Fibroblast of skin of right biceps (primary cell): Measurements from ENCODE around the gene AP4S1.
A peak's percentile ranks its signal among the peaks of the same experiment; 100 is the strongest.
"Not testable (repeated sequence)": the region's sequence is repeated elsewhere in the genome, so short reads cannot be mapped to it uniquely, and the experiment has no call there.

Experiments
- DNase-seq: peaks from one replicate; pipeline ENCODE4 v3.0.0-alpha.2; 2013

AP4S1 gene

GRCh38 chr14:31025367-31026076 is at the start of gene AP4S1:
TSS of gene AP4S1 (plus strand) at chr14:31025649. CDS start at chr14:31066197, 40,548 bp downstream.
- DNase-seq = peak; percentile 16

- DNase-seq = no peak
These were observed 47.7 kb upstream of the AP4S1 start for GRCh38 chr14:30977752-30978151.

- DNase-seq = peak; percentile 78
These were observed 45.2 kb upstream of the AP4S1 start for GRCh38 chr14:30980106-30980704.

- DNase-seq = no peak
These were observed 44.5 kb upstream of the AP4S1 start for GRCh38 chr14:30980980-30981379.

GRCh38 chr14:30982533-30982932 is 42.9 kb upstream of the AP4S1 start:
- DNase-seq = no peak

GRCh38 chr14:30983858-30984257 is 41.6 kb upstream of the AP4S1 start:
- DNase-seq = no peak

GRCh38 chr14:30985796-30986195 is 39.7 kb upstream of the AP4S1 start:
- DNase-seq = peak; percentile 12

- peak; percentile 38 for DNase-seq
These were observed 36.9 kb upstream of the AP4S1 start for GRCh38 chr14:30988509-30988908.

- DNase-seq = no peak
These were observed 34.7 kb upstream of the AP4S1 start for GRCh38 chr14:30990770-30991169.

- no peak for DNase-seq
These were observed 34.0 kb upstream of the AP4S1 start for GRCh38 chr14:30991408-30991807.

GRCh38 chr14:30993071-30993470 is 32.4 kb upstream of the AP4S1 start:
- DNase-seq = no peak

GRCh38 chr14:30994681-30995620 is 30.5 kb upstream of the AP4S1 start:
- DNase-seq = peak; percentile 55

GRCh38 chr14:30995689-30996088 is 29.8 kb upstream of the AP4S1 start:
- DNase-seq = no peak

- DNase-seq = no peak
These were observed 28.4 kb upstream of the AP4S1 start for GRCh38 chr14:30996892-30997659.

- DNase-seq = no peak
These were observed 27.2 kb upstream of the AP4S1 start for GRCh38 chr14:30998100-30998706.

- no peak for DNase-seq
These were observed 26.2 kb upstream of the AP4S1 start for GRCh38 chr14:30999038-30999773.

GRCh38 chr14:31000629-31001338 is 24.7 kb upstream of the AP4S1 start:
- no peak for DNase-seq

GRCh38 chr14:31001339-31001658 is 24.1 kb upstream of the AP4S1 start:
- DNase-seq = no peak

GRCh38 chr14:31003284-31003683 is 22.2 kb upstream of the AP4S1 start:
- DNase-seq = no peak

- DNase-seq = not testable (repeated sequence)
These were observed 21.4 kb upstream of the AP4S1 start for GRCh38 chr14:31004007-31004406.

GRCh38 chr14:31006703-31007102 is 18.7 kb upstream of the AP4S1 start:
- no peak for DNase-seq
